NT2/D1 (cell line): ENCODE measurements around the gene C2CD2L.

Source experiments
- YY1 ChIP-seq: IDR thresholded peaks from 2 replicates; pipeline ENCODE4 v1.6.1; 2011; ENCODE audit not compliant: insufficient read length, insufficient read depth
- ZNF274 ChIP-seq: IDR thresholded peaks from 2 replicates; pipeline ENCODE4 v1.6.1; 2011; ENCODE audit warnings: mild to moderate bottlenecking, low read depth, low read length

DNA sequence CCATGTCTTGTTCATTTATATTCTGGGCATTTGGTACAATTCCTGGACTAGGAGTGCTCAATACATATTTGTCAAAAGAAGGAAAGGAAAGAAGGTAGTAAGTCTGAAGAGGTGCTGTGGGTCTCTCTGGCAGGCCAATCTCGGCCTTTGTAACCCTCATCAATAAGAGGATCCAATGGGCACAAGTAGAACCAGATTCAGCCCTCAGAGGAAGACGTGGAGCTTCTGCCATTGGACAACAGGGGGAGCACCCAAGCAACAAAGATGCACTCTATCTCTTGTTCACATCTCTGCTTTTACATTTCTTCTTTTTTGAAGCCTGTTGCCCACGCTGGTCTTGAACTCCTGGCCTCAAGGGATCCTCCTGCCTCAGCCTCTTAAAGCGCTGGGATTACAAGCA lies 41.8 kb upstream of the C2CD2L start:
- TF ChIP-seq ZNF274 (no peak), YY1 (no peak)
